Cardiac septum (tissue), 1 donor: ENCODE results near the gene SYNDIG1L. TPM values are rescaled to one million over a fixed set of nuclear protein-coding genes. Genes with fewer than 3 reads are reported as not detected.
A peak's percentile ranks its signal among the peaks of the same experiment; 100 is the strongest.
"Not testable (repeated sequence)": the region's sequence is repeated elsewhere in the genome, so short reads cannot be mapped to it uniquely, and the experiment has no call there.

Source experiments
- DNase-seq: peaks from one replicate; pipeline ENCODE4 v3.0.0-alpha.2; 2020; ENCODE audit warnings: low spot score
- intact Hi-C: fragments of 100-400 bp; cut with DNase I; formaldehyde crosslinking; loops from one replicate; pipeline ENCODE4 v1.14.0; 2022
- total RNA-seq: library from RNA; stranded (reverse); fragmentation: NEBNext Ultra II Directional; extraction: Animal tissue kit (Norgen Biotek cat#: 25700); gene quantifications from one replicate; pipeline ENCODE4 v1.2.1, GENCODE V29; 2021
- donor health status: DM: no; HTN: no; CAD: no.

Gene SYNDIG1L
- total RNA-seq, 1 donor from 2014 or later, result not detected

DNA sequence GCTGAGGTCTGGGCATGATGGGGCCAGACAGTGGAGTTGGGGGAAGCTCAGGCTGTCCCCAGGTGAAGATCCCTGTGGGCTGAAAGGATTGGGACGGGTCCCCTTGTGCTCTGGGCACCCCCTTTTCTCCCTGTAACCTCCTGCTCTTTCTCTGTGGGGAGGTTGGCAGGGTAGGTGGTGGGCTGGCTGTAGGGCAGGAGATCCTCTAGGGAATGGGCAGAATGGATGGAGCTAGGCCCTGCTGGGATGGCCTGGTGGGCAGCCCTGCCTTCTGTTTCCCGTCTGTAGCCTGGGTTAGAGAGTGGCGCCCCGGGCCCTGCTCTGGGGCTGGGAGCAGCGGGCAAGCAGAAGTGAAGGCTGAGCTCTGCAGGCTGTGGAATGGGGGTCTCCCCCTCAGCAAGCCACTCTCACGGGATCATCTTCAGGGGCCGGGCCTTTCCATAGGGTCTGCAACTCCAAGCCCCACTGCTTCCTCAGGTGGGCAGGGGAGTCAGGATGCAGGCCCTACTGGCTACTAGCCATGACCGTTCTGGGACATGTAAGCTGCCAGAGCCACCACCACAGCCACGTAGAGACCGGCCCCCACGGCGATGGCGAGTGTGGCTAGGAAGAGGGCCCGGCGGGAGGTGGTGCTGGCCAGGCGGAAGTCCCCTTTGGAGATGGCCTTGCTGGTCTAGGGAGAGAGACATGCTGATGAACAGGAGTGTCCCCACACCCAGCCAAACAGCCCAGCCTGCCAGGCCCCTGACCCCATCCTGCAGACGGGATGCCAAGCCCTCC, 18.8 kb downstream of the SYNDIG1L start:
- intact Hi-C loops, result no loop called here
- peak; percentile 43 for DNase-seq

GRCh38 chr14:74405663-74406062, 20.3 kb downstream of the SYNDIG1L start:
- DNase-seq, result peak; percentile 20
- intact Hi-C loops, result no loop called here

DNA sequence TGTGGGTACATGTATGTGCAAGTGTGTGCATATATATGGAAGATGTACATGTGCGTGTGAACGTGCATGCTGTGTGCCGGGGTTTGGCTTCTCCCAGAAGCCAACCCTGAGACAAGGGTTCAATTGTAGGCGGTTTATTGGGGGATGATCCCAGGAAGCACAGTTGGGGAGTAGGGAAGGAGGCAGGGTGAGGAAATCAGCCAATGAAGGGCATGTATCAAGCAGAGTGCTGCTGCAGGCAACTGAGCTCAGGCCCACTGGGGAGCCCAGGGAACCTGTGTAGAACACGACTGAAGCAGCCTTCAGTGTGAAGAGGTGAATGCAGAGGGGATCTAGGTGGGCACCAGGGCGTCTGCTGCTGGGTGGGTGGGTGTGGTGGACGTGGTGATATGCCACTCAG, 21.6 kb downstream of the SYNDIG1L start:
- peak; percentile 14 for DNase-seq
- intact Hi-C loops, result no loop called here

DNA sequence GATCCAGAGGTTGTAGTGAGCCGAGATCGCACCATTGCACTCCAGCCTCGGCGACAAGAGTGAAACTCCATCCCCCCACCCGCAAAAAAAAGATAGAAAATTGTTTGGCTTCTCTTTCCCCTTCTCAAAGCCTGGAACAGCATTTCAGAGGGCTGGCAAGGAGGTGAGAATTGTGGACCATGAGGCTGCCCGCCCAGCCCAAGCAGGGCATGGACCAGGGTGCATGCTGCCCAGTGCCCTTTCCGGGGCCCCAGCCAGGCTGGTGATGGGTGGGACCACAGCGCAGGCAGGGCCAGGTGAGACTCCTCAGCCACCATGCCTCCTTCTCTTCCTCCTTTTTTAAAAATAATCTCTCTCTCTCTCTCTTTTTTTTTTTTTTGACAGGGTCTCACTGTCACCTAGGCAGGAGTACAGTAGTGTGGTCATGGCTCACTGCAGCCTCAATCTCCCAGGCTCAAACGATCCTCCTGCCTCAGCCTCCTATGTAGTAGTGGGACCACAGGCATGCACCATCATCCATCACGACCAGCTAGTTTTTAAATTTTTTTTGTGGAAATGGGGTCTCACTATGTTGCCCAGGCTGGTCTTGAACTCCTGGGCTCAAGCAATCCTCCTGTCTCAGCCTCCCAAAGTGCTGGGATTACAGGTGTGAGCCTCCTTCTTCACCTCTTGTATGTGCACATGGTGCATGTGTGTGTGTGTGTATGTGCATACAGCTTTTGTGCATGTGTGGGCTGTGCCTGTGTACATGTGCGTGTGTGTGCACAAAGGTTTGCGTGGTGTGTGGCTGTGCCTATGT, 22.2 kb downstream of the SYNDIG1L start:
- peak; percentile 65 for DNase-seq
- intact Hi-C loops, result no loop called here

GRCh38 chr14:74402401-74403251, 23.4 kb downstream of the SYNDIG1L start:
- peak; percentile 63 for DNase-seq
- intact Hi-C loops, result no loop called here

GRCh38 chr14:74401504-74402241, 24.3 kb downstream of the SYNDIG1L start:
- DNase-seq, result peak; percentile 80
- intact Hi-C loops, result no loop called here

GRCh38 chr14:74400919-74401503, 25.0 kb downstream of the SYNDIG1L start:
- peak; percentile 70 for DNase-seq
- intact Hi-C loops, result no loop called here

- DNase-seq, result peak; percentile 39
- intact Hi-C loops, result no loop called here
Measured at GRCh38 chr14:74400031-74400685, 25.9 kb downstream of the SYNDIG1L start.

GRCh38 chr14:74395094-74395493, 30.9 kb downstream of the SYNDIG1L start:
- intact Hi-C loops, result no loop called here
- no peak for DNase-seq

- intact Hi-C loops, result no loop called here
- no peak for DNase-seq
Measured at GRCh38 chr14:74394549-74394948, 31.5 kb downstream of the SYNDIG1L start.

DNA sequence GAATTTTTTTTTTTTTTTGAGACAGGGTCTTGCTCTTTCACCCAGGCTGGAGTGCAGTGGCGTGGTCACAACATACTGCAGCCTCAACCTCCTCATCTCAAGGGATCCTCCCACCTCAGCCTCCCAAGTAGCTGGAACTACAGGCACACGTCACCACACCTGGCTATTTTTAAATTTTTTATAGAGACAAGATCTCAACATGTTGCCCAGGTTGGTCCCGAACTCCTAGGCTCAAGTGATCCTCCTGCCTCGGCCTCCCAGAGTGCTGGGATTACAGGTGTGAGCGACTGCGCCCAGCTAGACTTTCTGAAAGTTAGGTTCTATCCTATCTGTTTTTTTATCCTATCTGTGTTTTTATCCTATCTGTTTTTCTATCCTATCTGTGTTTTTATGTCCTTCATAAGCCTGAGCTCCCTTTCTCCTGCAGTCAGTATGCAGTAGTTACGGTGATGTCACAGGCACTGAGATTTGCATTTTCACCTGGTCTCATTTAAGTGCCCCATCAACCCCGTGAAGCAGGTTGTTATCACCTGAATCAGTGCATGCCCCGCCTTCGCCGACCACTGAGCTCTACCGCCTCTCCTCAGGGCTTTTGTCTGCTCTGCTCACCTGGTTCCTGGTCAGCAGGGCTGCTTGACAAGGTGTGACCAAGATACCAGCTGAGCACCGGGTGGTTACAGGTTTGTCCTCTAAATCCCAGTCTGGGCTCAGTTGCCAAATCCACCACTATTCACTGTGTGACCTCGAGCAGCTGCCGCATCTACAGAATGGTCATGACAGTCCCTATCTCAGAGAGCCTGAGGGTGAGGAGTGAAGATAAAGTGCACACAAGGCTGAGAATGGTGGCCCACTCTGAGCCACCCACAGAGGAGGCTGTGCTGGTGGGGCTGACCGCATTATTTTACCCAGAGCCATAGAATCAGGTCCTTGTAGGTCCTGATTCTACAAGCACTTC, 33.1 kb downstream of the SYNDIG1L start:
- intact Hi-C loops, result no loop called here
- DNase-seq, result no peak

DNA sequence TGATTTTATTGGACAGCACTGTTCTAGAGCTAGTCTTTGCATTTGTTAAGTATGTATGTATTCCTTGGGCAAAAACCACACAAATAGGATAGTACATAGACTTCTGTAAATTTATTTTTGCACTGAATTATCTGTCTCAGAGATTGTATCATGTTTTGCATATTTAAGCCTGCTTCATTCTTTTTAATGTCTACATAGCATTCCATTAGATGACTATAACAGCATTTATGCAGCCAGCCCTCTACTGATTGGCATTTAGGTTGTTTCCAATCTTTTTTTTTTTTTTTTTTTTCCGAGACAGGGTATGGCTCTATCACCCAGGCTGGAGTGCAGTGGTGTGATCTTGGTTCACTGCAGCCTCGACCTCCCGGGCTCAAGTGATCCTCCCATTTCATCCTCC, 34.5 kb downstream of the SYNDIG1L start:
- intact Hi-C loops, result no loop called here

DNA sequence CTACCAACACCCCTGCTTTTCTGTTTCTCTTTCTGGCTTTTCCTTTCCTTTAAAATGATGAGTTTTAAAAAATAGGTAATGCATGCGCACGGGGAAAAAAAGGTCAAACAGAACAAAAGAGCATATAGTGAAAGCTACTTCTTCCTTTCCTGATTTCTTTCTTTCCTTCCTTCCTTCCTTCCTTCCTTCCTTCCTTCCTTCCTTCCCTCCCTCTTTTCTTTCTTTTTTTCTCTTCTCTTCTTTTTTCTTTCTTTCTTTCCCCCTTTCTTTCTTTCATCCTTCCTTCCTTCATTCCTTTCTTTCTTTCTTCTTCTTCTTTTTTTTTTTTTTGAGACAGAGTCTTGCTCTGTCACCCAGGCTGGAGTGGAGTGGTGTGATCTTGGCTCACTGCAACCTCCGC, 35.5 kb downstream of the SYNDIG1L start:
- intact Hi-C loops, DNase-seq: not testable (repeated sequence)

More for the DNA sequence above, 34.5 kb downstream of the SYNDIG1L start:
- no peak for DNase-seq

DNA sequence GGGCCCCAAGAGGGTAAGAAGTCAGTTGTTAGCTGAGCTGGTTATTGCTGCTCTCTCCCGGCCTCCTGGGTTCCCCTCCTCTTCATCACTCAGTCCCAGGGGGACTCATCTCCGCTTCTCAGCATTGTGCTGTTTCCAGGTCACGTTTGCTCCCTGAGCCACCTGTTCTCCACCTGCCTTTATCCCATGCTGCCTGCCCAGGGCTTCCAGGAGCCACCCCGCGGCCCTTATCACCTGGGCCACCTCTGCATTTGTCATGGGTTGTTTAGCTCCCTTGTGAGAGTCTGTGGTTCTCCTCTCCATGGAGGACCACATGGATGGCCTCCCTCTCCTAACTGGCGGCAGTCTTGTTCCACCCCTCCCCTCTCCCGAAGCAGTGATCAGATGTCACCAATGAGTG, 36.0 kb downstream of the SYNDIG1L start:
- intact Hi-C loops, result no loop called here
- DNase-seq, result no peak

GRCh38 chr14:74382231-74382630, 43.8 kb downstream of the SYNDIG1L start:
- intact Hi-C loops, result no loop called here
- DNase-seq, result no peak

- DNase-seq, intact Hi-C loops: not testable (repeated sequence)
Measured at GRCh38 chr14:74381571-74381970, 44.4 kb downstream of the SYNDIG1L start.

DNA sequence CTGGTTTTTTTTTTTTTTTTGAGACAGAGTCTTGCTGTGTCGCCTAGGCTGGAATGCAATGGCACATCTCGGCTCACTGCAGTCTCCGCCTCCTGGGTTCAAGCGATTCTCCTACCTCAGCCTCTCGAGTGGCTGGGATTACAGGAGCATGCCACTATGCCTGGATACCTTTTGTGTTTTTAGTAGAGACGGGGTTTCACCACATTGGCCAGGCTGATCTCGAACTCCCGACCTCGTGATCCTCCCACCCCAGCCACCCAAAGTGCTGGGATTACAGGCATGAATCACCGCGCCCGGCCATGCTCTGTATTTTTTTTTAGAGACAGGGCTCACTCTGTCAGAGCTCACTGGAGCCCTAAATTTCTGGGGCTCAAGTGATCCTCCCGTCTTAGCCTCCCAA, 45.2 kb downstream of the SYNDIG1L start:
- intact Hi-C loops, result no loop called here

More for the DNA sequence above, 45.2 kb downstream of the SYNDIG1L start:
- DNase-seq, result no peak
